ENCODE data around the gene AK8.
"Not testable (repeated sequence)": the region's sequence is repeated elsewhere in the genome, so short reads cannot be mapped to it uniquely, and the experiment has no call there.

The AK8 gene

DNA sequence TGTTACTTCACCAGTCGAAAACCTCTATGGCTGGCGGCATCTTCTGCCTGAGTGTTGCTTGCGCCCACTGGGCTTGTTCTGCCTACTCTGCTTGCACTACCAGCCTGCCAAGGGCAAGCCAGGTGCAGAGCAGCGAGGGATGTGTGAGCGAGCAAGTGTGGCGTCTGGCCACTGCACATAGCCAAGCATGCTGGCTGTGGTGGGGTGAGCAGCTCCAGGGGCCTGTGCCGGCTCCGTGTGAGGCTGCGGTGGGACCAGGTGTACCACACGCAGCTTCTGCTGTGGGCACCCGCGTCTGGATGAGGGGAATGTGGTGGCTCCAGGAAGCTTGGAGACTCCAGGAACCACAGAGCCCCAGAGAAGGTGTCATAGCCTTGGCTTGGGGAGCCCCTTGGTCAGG lies 156.4 kb downstream of the AK8 start:
- no peak for DNase-seq (ENCODE audit: low read depth in 3 of 3, low spot score in 1 of 3)

DNA sequence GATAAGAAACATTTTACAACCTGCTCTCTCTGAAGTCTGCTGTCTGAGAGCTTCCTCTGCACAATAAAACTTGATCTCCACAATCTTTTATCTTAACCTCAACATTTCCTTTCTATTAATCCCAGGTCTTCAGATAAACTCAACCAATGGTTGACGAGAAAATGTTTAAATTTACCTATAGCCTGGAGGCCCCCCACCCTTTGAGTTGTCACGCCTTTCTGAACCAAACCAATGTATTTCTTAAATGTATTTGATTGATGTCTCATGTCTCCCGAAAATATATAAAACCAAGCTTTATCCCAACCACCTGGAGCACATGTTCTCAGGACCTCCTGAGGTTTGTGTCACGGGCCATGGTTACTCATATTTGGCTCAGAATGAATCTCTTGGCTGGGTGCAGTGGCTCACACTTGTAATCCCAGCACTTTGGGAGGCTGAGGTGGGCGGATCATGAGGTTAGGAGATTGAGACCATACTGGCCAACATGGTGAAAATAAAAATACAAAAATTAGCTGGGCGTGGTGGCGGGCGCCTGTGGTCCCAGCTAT lies 159.6 kb downstream of the AK8 start:
- DNase-seq (ENCODE audit: low read depth in 3 of 3, low spot score in 1 of 3) = not testable (repeated sequence)

DNA sequence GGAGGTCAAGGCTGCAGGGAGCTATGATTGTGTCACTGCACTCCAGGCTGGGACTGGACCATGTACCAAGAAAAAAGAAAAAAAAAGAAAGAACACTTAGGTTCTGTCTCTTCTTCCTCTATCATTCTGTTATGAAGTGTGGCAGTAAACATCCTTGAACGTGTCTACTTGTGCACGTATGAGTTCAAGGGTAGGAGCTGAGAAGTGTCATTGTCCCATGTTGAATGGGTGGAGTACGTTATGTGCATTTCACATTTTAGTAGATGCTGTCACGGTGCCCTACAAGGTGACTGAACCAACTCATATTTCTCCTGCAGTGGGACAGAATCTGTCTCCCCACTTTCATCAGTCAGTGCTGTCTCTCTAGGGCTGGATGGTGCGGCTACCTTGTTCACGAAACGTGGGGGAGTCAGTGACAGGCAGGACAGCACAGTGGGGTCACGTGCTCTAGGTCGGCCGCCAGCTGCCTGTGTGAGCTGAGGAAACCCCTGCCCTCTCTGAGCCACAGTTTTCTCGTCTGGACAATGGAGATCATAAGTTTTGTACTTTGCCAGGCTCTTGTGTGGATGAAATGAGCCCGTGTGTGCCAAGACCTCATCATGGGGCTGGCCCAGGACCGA lies 160.6 kb downstream of the AK8 start:
- DNase-seq (ENCODE audit: low read depth in 3 of 3, low spot score in 1 of 3) = no peak

GRCh38 chr9:132716007-132716406 lies 162.1 kb downstream of the AK8 start:
- DNase-seq (ENCODE audit: low read depth in 3 of 3, low spot score in 1 of 3) = no peak

- no peak for DNase-seq (ENCODE audit: low read depth in 3 of 3, low spot score in 1 of 3)
Observed at GRCh38 chr9:132712753-132713152, 165.3 kb downstream of the AK8 start.

DNA sequence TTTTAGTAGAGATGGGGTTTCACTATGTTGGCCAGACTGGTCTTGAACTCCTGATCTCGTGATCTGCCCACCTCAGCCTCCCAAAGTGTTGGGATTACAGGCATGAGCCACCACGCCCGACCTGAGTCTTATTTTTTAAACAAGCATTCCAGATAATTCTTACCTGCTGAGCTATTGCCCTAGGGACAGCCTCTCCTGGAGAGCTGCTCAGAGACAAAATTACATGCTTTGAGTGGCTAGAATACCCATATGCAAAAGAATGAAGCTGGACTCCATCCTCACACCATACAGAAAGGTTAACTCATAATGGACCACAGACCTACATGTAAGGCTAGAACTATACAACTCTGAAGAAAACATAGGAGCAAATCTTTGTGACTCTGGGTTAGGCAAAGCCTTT lies 166.2 kb downstream of the AK8 start:
- DNase-seq (ENCODE audit: low read depth in 3 of 3, low spot score in 1 of 3) = no peak

DNA sequence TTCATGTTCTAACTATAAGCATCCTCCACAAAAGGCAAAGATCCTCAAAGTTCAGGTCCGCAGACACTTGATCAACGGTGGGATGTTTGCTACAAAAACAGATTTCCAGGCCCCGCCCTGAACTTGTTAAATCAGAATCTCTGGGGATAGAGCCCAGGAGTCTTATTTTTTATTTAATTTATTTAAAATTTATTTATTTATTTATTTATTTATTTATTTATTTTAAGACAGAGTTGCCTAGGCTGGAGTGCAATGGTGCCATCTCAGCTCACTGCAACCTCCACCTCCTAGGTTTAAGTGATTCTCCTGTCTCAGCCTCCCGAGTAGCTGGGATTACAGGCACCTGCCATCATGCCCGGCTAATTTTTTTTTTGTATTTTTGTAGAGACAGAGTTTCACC lies 166.9 kb downstream of the AK8 start:
- not testable (repeated sequence) for DNase-seq (ENCODE audit: low read depth in 3 of 3, low spot score in 1 of 3)

- DNase-seq (ENCODE audit: low read depth in 3 of 3, low spot score in 1 of 3) = no peak
Observed at GRCh38 chr9:132710333-132710732, 167.8 kb downstream of the AK8 start.

DNA sequence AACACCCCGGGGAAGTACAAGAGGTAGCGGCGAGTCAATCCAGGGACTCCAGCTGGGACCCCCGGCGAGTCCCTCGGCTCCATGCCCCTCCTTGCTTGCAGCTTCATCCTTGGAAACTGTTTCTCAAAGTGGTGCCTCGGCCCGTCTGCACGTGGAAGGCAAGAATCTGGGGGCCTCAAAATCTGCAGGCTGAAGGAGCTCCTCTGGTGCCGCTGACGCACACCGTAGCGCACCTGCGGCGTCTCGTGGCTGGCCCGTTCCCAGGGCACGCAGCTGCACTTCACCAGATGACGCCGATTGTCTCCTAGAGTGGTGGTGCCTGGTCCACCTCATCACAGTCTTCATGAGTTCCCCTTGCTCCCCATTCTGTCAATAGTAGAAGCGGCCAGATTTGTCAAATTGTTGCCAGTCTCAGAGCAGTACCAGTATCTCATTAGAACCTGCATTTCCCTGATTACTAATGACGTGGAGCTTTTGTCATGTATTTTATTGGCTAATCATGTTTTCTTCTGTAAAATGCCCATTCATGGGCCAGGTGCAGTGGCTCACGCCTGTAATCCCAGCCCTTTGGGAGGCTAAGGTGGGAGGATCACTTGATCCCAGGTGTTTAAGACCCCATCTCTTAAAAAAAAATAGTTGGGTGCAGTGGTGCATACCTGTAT lies 169.2 kb downstream of the AK8 start:
- DNase-seq (ENCODE audit: low read depth in 3 of 3, low spot score in 1 of 3) = no peak

- no peak for DNase-seq (ENCODE audit: low read depth in 3 of 3, low spot score in 1 of 3)
Observed at GRCh38 chr9:132708239-132708638, 169.8 kb downstream of the AK8 start.

GRCh38 chr9:132703336-132703735 lies 174.7 kb downstream of the AK8 start:
- no peak for DNase-seq (ENCODE audit: low read depth in 3 of 3, low spot score in 1 of 3)

DNA sequence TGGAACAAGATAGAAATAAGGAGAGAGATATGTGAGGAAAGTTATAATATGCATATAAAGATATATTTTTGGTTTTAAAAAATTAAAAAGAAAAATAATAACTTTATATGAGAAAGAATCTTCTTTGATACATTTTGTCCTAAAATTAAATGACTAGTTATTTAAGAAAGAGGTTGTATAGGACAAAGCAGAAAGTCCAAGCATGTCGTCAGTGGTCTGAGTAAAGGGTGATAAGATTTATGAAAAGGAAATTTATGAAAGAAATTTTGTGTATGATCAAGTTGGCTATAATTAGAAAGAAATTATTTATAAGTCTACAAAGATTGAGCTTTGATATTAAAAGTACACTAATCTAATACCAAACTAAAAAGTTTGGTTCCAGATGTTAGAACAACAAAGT lies 175.8 kb downstream of the AK8 start:
- DNase-seq (ENCODE audit: low read depth in 3 of 3, low spot score in 1 of 3) = no peak

DNA sequence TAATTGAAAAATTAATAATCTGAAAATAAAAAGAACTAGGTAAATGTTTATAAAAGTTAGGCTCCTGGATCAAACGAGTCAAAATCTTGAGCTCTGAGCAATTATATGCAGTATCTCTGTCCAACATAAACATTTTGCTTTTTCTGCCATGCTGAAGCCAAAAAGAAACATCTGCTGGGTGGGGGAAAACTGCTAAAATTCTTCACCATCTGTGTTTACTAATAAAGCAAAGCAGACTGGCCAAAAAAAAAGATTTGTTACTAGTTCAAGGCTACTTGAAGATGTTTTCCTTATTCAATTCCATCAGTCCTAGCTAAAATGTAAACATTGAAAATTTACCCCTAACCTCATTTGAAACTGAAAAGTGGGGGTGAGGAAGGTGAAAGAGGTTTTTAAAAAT lies 178.1 kb downstream of the AK8 start:
- no peak for DNase-seq (ENCODE audit: low read depth in 3 of 3, low spot score in 1 of 3)

GRCh38 chr9:132698989-132699388 lies 179.1 kb downstream of the AK8 start:
- DNase-seq (ENCODE audit: low read depth in 3 of 3, low spot score in 1 of 3) = no peak

GRCh38 chr9:132697230-132697629 lies 180.9 kb downstream of the AK8 start:
- no peak for DNase-seq (ENCODE audit: low read depth in 3 of 3, low spot score in 1 of 3)

- no peak for DNase-seq (ENCODE audit: low read depth in 3 of 3, low spot score in 1 of 3)
Observed at GRCh38 chr9:132694144-132694543, 183.9 kb downstream of the AK8 start.

- DNase-seq (ENCODE audit: low read depth in 3 of 3, low spot score in 1 of 3) = no peak
Observed at GRCh38 chr9:132690696-132691095, 187.4 kb downstream of the AK8 start.

GRCh38 chr9:132683873-132684272 lies 194.2 kb downstream of the AK8 start:
- no peak for DNase-seq (ENCODE audit: low read depth in 3 of 3, low spot score in 1 of 3)

- no peak for DNase-seq (ENCODE audit: low read depth in 3 of 3, low spot score in 1 of 3)
Observed at GRCh38 chr9:132681561-132681960, 196.5 kb downstream of the AK8 start.

DNA sequence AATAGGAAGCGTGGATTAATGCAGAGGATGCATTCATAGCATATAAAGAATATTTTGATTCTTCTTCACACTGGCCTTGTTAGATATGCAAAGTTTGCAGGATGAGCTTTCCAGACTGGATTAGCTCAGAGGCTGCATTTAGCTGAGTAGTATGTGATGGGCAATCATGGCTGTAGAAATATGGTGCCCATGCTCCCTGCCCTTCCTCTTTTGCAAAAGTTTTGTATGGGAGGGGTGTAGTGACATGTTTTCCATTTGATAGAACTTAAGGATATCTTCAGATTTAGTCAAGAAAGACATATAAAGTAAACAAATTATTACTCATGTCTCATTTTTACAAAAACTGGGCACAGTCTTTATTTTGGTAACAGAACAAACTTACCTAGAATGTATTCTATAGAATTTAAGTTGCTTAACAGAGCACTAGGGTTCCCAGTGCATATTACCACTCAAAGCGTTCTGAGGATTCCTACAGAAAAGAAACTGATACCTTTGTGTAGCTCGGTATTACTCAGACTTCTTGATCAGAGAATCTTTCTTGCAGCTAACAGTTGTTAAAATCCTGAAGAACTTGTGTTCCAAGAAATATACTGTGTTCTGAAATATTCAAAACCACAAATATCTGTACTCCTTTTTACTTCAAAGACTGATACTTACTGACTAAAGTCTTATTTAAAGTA lies 198.0 kb downstream of the AK8 start:
- no peak for DNase-seq (ENCODE audit: low read depth in 3 of 3, low spot score in 1 of 3)

DNA sequence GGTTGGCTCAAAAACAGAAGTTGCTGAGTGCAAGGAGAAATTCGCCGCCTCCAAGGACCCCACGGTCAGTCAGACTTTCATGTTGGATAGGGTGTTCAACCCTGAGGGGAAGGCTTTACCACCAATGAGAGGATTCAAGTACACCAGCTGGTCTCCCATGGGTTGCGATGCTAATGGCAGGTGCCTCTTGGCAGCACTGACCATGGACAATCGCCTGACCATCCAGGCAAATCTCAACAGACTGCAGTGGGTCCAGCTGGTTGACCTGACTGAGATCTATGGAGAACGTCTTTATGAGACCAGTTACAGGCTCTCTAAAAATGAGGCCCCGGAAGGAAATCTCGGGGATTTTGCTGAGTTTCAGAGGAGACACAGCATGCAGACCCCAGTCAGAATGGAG lies 200.1 kb downstream of the AK8 start:
- no peak for DNase-seq (ENCODE audit: low read depth in 3 of 3, low spot score in 1 of 3)

Measured in stimulated activated CD4-positive, alpha-beta T cell treated with anti-CD3 and anti-CD28 coated beads, TNF-alpha, amount 100 ng/mL, for 1 hour (primary cell).